ENCODE results near the gene WDR41.
"Not testable (repeated sequence)": the region's sequence is repeated elsewhere in the genome, so short reads cannot be mapped to it uniquely, and the experiment has no call there.

WDR41 gene

DNA sequence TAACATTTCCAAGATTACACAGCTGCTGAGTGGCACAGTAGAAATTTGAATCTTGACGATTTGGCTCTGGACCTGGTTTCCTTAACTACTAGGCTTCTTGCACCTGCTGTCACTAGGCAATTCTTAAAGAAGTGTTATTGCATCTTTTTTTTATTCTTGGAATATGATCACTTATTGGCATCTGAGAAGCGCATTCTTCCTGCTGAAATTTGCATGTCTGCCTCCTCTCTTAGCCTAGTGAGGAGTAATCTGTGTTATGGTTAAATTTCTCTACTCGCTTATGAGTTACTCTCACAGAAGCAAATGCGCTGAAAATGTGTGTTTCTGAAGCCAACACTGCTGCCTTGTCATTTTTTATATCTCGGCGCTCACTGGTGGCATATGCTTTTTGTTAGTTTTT lies 89.3 kb downstream of the WDR41 start:
- DNase-seq (ENCODE audit: low read depth), result no peak

- no peak for DNase-seq (ENCODE audit: low read depth)
Observed at GRCh38 chr5:77400645-77401044, 91.5 kb downstream of the WDR41 start.

DNA sequence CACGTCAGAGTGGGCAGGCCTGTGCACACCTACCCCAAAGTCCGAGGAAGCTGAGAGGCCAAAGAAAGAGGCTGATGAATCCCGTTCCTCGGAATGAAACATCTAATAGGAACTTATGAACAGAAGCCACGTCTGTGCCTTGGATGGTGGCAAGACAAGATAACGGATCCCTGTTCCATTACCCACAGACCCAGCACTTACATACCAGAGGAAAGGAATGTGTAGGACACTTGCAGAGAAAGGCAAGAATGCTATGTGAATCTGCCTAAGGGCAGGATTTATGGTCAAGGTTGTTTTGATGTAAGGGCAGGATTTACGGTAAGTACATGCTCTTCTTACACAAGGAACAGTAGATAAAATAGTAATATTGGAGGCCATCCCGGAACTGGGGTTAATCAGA lies 93.2 kb downstream of the WDR41 start:
- DNase-seq (ENCODE audit: low read depth), result no peak

DNA sequence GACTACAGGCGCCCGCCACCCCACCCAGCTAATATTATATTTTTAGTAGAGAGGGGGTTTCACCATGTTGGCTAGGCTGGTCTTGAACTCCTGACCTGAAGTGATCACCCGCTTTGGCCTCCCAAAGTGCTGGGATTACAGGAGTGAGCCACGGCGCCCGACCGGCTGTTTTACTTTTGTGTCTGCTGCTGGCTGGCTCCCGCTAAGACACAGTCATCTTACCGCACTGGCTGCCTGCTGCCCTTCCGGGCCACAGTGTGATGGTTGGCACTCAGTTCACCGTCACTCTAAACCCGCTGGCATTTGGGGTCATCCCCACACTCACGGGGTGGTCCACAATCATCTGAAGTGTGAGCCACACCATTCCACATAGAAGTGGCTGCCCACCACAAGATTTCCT lies 93.7 kb downstream of the WDR41 start:
- no peak for DNase-seq (ENCODE audit: low read depth)

- no peak for DNase-seq (ENCODE audit: low read depth)
Observed at GRCh38 chr5:77397686-77398292, 94.3 kb downstream of the WDR41 start.

- DNase-seq (ENCODE audit: low read depth), result no peak
Observed at GRCh38 chr5:77396017-77396416, 96.1 kb downstream of the WDR41 start.

DNA sequence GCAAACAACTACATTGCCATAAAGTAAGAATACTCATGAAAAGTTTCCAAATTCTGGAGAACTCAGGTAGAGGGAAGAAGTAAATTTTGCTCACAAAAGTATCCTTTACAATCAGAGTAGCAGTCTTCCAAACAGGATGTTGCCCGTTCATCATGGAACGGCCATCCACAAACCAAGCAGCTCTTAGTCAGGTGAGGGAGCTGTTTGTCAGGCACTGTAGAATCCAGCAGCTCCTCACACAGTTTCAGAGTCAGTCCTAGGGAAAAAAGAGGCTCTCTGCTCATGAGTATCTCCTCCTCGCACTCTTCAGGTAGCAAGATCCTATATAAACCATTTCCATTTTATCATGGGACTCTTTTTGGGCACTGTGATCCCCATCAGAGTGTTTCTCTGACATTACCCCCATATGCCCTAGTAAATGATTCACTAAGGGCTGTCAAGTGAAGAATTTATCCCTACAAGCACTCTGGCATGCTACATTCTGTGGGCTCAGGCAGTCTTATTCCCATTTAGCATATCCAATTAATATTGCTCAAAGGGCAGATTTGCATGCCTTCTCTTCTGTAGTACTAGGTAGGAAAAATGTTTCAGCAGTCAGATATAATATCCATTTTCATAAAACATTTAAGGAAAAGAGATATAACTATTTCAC lies 97.9 kb downstream of the WDR41 start:
- DNase-seq (ENCODE audit: low read depth), result no peak

- DNase-seq (ENCODE audit: low read depth), result no peak
Observed at GRCh38 chr5:77391240-77391765, 100.8 kb downstream of the WDR41 start.

DNA sequence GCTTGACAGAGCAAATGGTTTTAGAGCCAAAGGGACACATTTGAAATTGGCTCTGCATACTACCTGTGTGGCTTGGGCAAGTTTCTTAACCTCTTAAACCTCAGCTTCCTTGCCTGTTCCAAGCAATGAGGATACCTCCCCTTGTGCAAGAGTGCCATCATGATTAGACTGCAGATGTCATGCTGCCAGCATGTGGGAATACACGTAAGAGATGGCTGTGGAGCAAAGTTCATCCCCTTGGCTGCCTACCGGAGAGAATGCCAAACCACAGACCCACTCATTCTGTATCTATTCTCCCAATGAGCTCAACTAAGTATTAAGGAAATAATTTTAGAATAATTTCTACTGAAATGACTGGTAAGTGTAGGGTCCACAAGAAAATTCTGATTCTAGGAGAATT lies 101.3 kb downstream of the WDR41 start:
- DNase-seq (ENCODE audit: low read depth), result no peak

GRCh38 chr5:77390221-77390620 lies 101.9 kb downstream of the WDR41 start:
- no peak for DNase-seq (ENCODE audit: low read depth)

DNA sequence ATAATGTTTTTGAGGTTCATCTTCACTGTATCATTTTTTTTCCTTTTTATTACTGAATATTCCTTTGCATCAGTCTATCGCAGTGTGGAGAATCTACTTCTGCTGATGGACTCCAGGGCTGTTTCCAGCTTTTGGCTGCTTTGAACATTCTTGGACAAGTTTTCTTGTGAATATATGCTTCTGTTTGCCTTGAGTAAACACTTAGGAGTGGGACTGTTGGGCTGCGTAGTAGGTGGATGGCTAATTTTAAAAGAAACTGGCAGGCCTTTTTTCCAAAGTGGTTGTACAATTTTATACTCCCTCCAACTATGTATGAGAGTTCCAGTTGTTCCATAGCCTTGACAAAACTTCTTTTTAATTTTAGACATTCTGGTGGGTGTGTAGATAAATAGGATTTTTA lies 102.4 kb downstream of the WDR41 start:
- DNase-seq (ENCODE audit: low read depth), result no peak

GRCh38 chr5:77386340-77386739 lies 105.8 kb downstream of the WDR41 start:
- DNase-seq (ENCODE audit: low read depth), result not testable (repeated sequence)

GRCh38 chr5:77383336-77383735 lies 108.8 kb downstream of the WDR41 start:
- not testable (repeated sequence) for DNase-seq (ENCODE audit: low read depth)
